CD4-positive, alpha-beta T cell (primary cell): ENCODE data around the gene MRPL30. TPM values are rescaled to one million over a fixed set of nuclear protein-coding genes. Genes with fewer than 3 reads are reported as not detected.
A peak's percentile ranks its signal among the peaks of the same experiment; 100 is the strongest.

Experiments
- ATAC-seq: fragments of 200-7000 bp; cut with Tn5 transposase; one replicate; pipeline ENCODE4 v1.10.0; 2022; ENCODE audit warnings: mild to moderate bottlenecking; ENCODE audit not compliant: poor library complexity
- CTCF ChIA-PET: fragments of 350-600 bp; sonication (Branson Sonifier 250); formaldehyde crosslinking; loops from one replicate; lab custom pipeline; 2021; ENCODE audit warnings: antibody characterized with exemption, inconsistent platforms; lab: Charles Lee
- POLR2A ChIA-PET: fragments of 350-600 bp; sonication (Branson Sonifier 250); formaldehyde crosslinking; loops from one replicate; lab custom pipeline; 2021; ENCODE audit warnings: antibody characterized with exemption, inconsistent platforms; lab: Charles Lee
- DNase-seq, 14 experiments: peaks; one replicate each; pipeline ENCODE4 v3.0.0-alpha.2; 2013 to 2020; ENCODE audit warnings: mixed read lengths in 2 of 14
- H3K27ac ChIP-seq, 2 donors: one replicate each; pipeline versions ENCODE4 v1.5.1 to v1.7.0; 2013; ENCODE audit warnings: low read length in 2 of 2, low read depth in 1 of 2, mild to moderate bottlenecking in 1 of 2
- H3K27me3 ChIP-seq, 2 experiments: 1 replicate in 1 of 2; 2 replicates in 1 of 2; pipeline versions ENCODE4 v1.6.1 to v1.7.0; 2013; ENCODE audit warnings: low read length in 2 of 2, control low read depth in 1 of 2, mild to moderate bottlenecking in 1 of 2, moderate library complexity in 1 of 2; ENCODE audit not compliant: insufficient read depth in 2 of 2, control insufficient read depth in 1 of 2
- H3K36me3 ChIP-seq: one replicate; pipeline ENCODE4 v1.6.1; 2013; ENCODE audit warnings: low read length, control low read depth; ENCODE audit not compliant: insufficient read depth
- H3K4me1 ChIP-seq: one replicate; pipeline ENCODE4 v1.6.1; 2013; ENCODE audit warnings: low read length, control low read depth; ENCODE audit not compliant: insufficient read depth
- H3K4me3 ChIP-seq: one replicate; pipeline ENCODE4 v1.5.1; 2013; ENCODE audit warnings: mild to moderate bottlenecking, low read length, moderate library complexity
- H3K9me3 ChIP-seq, 2 experiments: 1 replicate in 1 of 2; 2 replicates in 1 of 2; pipeline versions ENCODE4 v1.6.1 to v1.7.0; 2013; ENCODE audit warnings: low read length in 2 of 2, mild to moderate bottlenecking in 2 of 2, control low read depth in 1 of 2, moderate library complexity in 1 of 2; ENCODE audit not compliant: control insufficient read depth in 1 of 2, insufficient read depth in 1 of 2
- H3K27ac Mint-ChIP-seq: one replicate; pipeline ENCODE4 v1.8.0; 2020; ENCODE audit warnings: mixed read lengths
- H3K27me3 Mint-ChIP-seq: one replicate; pipeline ENCODE4 v1.8.0; 2021; ENCODE audit warnings: mixed read lengths
- H3K36me3 Mint-ChIP-seq: one replicate; pipeline ENCODE4 v1.8.0; 2021; ENCODE audit warnings: low read depth, mixed read lengths
- H3K4me1 Mint-ChIP-seq: one replicate; pipeline ENCODE4 v1.8.0; 2021; ENCODE audit warnings: low read depth, mixed read lengths
- H3K4me3 Mint-ChIP-seq: one replicate; pipeline ENCODE4 v1.8.0; 2020; ENCODE audit warnings: mild to moderate bottlenecking, mixed read lengths
- H3K9me3 Mint-ChIP-seq: one replicate; pipeline ENCODE4 v1.8.0; 2020; ENCODE audit warnings: mixed read lengths
- intact Hi-C, 2 experiments: fragments of 100-400 bp; cut with DNase I in 1 of 2; cut with micrococcal nuclease in 1 of 2; formaldehyde crosslinking; loops; one replicate each; pipeline versions ENCODE4 v1.15.1 to v1.9.0; 2023 to 2025; cut with DNase I, micrococcal nuclease
- total RNA-seq, 174 experiments: library from RNA in 2 of 174; stranded (reverse) in 2 of 174; gene quantifications; one replicate each; pipeline ENCODE4 v1.2.3 and lab custom pipeline; 2021 to 2026
- TF ChIP-seq, protein P1 (sequence below): fragments of 200-600 bp; IDR thresholded peaks from one replicate; pipeline ENCODE4 v1.8.0; 2022; ENCODE audit warnings: antibody characterized with exemption, mild to moderate bottlenecking

Gene MRPL30
- total RNA-seq, 2 experiments from 2014 or later: 8.6 to 9.5 TPM

DNA sequence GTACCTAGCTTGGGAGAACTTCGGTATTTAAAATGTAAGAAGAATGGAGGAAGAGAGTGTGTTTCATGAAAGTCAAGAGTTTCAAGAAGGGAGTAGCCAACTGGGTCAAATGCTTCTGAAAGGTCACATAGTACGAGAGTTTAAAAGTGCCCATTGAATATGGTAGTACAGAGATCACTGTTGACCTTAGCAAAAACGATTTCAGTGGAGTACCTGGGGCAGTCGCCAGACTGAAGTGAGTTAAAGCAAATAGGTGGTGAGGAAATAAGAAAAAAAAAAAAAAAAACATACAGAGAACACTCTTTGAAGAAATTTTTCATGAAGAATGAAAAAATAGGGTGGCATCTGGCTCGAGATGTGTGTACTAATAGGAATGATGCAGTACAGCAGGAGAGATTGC is 14.8 kb upstream of the MRPL30 start:
- intact Hi-C loops: no loop called here
- Mint-ChIP-seq H3K27me3 (no peaks in the 10 kb centered on the region), H3K36me3 (peaks cover 83% of the 10 kb centered on the region), H3K4me1 (no peaks in the 10 kb centered on the region), H3K9me3 (no peaks in the 10 kb centered on the region), H3K4me3 (no peak overlapping the region), H3K27ac (peak overlapping the region; percentile 61)
- Histone ChIP-seq H3K27ac (no peak overlapping the region), H3K4me1 (no peaks in the 10 kb centered on the region), H3K27me3 (no peaks in the 10 kb centered on the region), H3K4me3 (no peak overlapping the region), H3K9me3 (no peaks in the 10 kb centered on the region), H3K36me3 (peaks cover 62% of the 10 kb centered on the region)
- DNase-seq (no peak), ATAC-seq (no peak)
- ChIA-PET CTCF (no interaction called here), POLR2A (interaction anchor here (0.8 to 1.7 kb wide), 3 partner anchors 8 to 52 kb away, joined by 3 to 7 read pairs (median 4); partner anchors contain the start of genes LIPT1 and TSGA10)
- TF ChIP-seq, protein P1, sequence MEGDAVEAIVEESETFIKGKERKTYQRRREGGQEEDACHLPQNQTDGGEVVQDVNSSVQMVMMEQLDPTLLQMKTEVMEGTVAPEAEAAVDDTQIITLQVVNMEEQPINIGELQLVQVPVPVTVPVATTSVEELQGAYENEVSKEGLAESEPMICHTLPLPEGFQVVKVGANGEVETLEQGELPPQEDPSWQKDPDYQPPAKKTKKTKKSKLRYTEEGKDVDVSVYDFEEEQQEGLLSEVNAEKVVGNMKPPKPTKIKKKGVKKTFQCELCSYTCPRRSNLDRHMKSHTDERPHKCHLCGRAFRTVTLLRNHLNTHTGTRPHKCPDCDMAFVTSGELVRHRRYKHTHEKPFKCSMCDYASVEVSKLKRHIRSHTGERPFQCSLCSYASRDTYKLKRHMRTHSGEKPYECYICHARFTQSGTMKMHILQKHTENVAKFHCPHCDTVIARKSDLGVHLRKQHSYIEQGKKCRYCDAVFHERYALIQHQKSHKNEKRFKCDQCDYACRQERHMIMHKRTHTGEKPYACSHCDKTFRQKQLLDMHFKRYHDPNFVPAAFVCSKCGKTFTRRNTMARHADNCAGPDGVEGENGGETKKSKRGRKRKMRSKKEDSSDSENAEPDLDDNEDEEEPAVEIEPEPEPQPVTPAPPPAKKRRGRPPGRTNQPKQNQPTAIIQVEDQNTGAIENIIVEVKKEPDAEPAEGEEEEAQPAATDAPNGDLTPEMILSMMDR: no peak

DNA sequence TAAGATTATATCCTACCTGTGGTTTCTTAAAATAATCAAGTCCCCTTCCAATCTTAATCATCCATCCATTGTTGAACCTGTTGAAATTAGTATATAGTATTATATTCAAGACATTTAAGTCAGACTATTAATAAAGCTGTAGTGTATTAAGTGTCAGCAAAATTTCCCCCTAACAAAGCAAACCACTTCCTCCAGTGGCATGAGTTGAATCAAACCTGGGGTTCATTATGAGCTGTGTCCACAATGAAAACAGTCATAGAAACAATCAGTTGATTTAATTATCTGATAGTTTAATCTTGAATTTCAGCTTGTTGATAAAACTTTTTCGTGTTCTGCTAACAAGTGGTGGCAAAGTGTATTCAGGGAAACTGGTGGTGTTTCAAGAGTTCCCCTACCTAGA is 11.4 kb upstream of the MRPL30 start:
- TF ChIP-seq, protein P1: no peak
- ChIA-PET POLR2A (interaction anchor here (1.1 to 3.1 kb wide), 4 partner anchors 8 to 29 kb away, joined by 3 to 15 read pairs (median 5); partner anchors contain the start of genes LIPT1, MITD1, MRPL30 and TSGA10), CTCF (interaction anchor here (0.6 kb wide), 1 partner anchor 315 kb away, joined by 3 read pairs; no protein-coding TSS in a partner anchor)
- Mint-ChIP-seq H3K27me3 (no peaks in the 10 kb centered on the region), H3K4me3 (no peak overlapping the region), H3K27ac (peak overlapping the region; percentile 20), H3K36me3 (peaks cover 94% of the 10 kb centered on the region), H3K9me3 (no peaks in the 10 kb centered on the region), H3K4me1 (peaks cover 5% of the 10 kb centered on the region)
- Histone ChIP-seq H3K4me1 (peaks cover 5% of the 10 kb centered on the region), H3K9me3 (no peaks in the 10 kb centered on the region), H3K27ac (no peak overlapping the region), H3K27me3 (no peaks in the 10 kb centered on the region), H3K36me3 (peaks cover 71% of the 10 kb centered on the region), H3K4me3 (no peak overlapping the region)
- intact Hi-C loops: no loop called here
- ATAC-seq (no peak), DNase-seq (no peak)

DNA sequence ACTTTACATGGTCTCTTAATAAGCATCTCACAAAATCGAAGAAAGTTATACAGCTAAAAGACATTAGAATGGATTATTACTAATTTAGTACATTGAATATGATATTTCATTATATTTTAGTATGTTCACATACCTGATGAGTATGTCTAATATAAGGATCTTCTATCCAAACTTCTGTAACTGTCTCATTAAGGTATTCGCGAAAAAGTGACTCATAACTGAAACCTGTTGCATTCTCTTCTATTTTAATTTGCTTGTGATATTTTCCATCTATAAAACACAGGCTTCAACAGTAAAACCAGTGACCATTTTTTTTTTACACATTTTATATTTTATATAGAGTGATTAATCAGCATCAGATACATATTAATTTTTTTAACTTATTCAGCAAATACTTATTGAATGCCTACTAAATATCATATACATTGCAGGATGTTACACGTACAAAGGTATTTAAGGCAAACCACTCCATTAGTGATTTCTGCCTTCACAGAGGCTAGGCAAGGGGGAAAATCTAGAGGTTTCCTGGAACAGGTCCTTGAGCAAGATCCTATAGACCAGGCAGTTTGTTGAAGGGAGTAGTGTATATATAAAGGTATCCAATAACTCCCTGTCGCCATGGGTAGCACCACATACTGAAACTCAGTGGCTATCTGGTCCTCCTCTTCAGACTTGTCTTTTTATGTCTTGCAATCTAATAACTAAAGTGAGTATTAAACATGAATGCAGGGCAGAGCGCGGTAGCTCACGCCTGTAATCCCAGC is 9.4 kb upstream of the MRPL30 start:
- TF ChIP-seq, protein P1: no peak
- POLR2A ChIA-PET: interaction anchor here (3.1 kb wide), 1 partner anchor 9 kb away, joined by 15 read pairs; the partner anchor contains the start of genes MITD1 and MRPL30
- Histone ChIP-seq H3K27ac (no peak overlapping the region), H3K27me3 (no peaks in the 10 kb centered on the region), H3K36me3 (peaks cover 61% of the 10 kb centered on the region), H3K4me3 (no peak overlapping the region), H3K4me1 (peaks cover 11% of the 10 kb centered on the region), H3K9me3 (no peaks in the 10 kb centered on the region)
- ATAC-seq (no peak), DNase-seq (no peak)
- intact Hi-C loops: no loop called here
- Mint-ChIP-seq H3K27me3 (no peaks in the 10 kb centered on the region), H3K4me1 (peaks cover 17% of the 10 kb centered on the region), H3K27ac (peak overlapping the region; percentile 38), H3K9me3 (no peaks in the 10 kb centered on the region), H3K4me3 (no peak overlapping the region), H3K36me3 (peaks cover 87% of the 10 kb centered on the region)
- CTCF ChIA-PET: interaction anchor here (1.6 kb wide), 1 partner anchor 16 kb away, joined by 3 read pairs; the partner anchor contains the start of genes LIPT1 and TSGA10
